Activated naive CD4-positive, alpha-beta T cell treated with anti-CD3 and anti-CD28 coated beads, Interleukin-2, amount 50 U/mL, for 72 hours (primary cell): ENCODE measurements around the gene LTC4S. TPM values are rescaled to one million over a fixed set of nuclear protein-coding genes. Genes with fewer than 3 reads are reported as not detected.

Source experiments
- ATAC-seq, 2 donors: fragments of 150-1000 bp; cut with Tn5 transposase; 2 replicates each; pipeline ENCODE4 v1.10.0; 2021; ENCODE audit warnings: mild to moderate bottlenecking in 2 of 2, moderate library complexity in 2 of 2
- DNase-seq, 2 donors: peaks; one replicate each; pipeline ENCODE4 v3.0.0; 2021 to 2022; ENCODE audit warnings: low spot score in 2 of 2
- H3K27ac Mint-ChIP-seq, 2 donors: one replicate each; pipeline ENCODE4 v1.8.0; 2022; ENCODE audit warnings: mild to moderate bottlenecking in 2 of 2, mixed read lengths in 2 of 2
- H3K36me3 Mint-ChIP-seq, 2 donors: one replicate each; pipeline ENCODE4 v1.8.0; 2022; ENCODE audit warnings: mixed read lengths in 2 of 2
- H3K9me3 Mint-ChIP-seq, 2 donors: one replicate each; pipeline ENCODE4 v1.8.0; 2022; ENCODE audit warnings: mixed read lengths in 2 of 2
- total RNA-seq, 2 donors: library from RNA; stranded (reverse); gene quantifications; one replicate each; pipeline ENCODE4 v1.2.3, GENCODE V29; 2022

Gene LTC4S
- total RNA-seq, 2 donors from 2014 or later: 0.52 to 1.1 TPM

DNA sequence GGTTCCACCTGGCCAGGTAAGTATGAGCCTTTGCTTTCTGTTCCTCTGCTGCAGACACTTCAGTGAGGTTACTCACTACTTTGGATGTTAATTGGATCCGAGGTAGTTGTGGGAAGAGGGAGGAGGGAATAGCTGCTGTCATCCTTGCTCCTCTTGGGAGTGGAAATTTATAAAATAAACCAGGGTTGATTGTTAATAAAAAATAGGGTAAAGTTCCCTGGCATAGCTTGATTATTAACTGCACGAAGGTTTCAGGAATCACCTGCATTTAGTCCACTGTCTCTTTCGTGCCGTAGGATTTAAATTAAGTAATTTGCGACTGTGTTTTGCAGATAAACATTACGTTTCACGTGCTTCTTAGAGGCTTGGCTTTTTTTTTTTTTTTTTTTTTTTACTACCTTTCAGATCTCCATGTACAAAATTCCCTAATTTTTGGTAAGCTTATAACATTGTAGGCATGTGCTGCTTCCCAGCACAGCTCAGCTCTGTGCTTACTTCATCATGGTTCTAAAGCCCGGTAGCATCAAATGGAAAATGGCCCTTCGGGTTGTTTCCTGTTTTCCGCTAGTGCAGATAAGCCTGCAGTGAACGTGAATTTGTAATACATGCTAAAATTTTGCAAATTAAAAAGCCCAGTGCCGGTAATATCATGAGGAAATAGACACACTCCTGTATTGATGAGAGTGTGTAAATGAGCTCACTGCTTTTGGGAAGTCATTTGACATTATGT lies 26.9 kb upstream of the LTC4S start:
- Mint-ChIP-seq H3K27ac (peak overlapping the region in 1 of 2 donors; percentile 64), H3K36me3 (peaks cover 0 to 12% of the 10 kb centered on the region in 2 donors), H3K9me3 (no peaks in the 10 kb centered on the region)
- ATAC-seq (no peak), DNase-seq (no peak)

- peaks cover 0 to 12% of the 10 kb centered on the region in 2 donors for H3K36me3 Mint-ChIP-seq
- ATAC-seq (no peak), DNase-seq (no peak)
- H3K27ac Mint-ChIP-seq: peak overlapping the region in 1 of 2 donors; percentile 90
- no peaks in the 10 kb centered on the region for H3K9me3 Mint-ChIP-seq
Observed at GRCh38 chr5:179767496-179768100, 26.2 kb upstream of the LTC4S start.

- Mint-ChIP-seq H3K36me3 (peaks cover 7 to 20% of the 10 kb centered on the region in 2 donors), H3K27ac (peak overlapping the region; percentile 51 to 90), H3K9me3 (no peaks in the 10 kb centered on the region)
- peak; percentile 82 to 97 for ATAC-seq
- peak in 1 of 2 donors; percentile 19 for DNase-seq
Observed at GRCh38 chr5:179768326-179769085, 25.3 kb upstream of the LTC4S start.

DNA sequence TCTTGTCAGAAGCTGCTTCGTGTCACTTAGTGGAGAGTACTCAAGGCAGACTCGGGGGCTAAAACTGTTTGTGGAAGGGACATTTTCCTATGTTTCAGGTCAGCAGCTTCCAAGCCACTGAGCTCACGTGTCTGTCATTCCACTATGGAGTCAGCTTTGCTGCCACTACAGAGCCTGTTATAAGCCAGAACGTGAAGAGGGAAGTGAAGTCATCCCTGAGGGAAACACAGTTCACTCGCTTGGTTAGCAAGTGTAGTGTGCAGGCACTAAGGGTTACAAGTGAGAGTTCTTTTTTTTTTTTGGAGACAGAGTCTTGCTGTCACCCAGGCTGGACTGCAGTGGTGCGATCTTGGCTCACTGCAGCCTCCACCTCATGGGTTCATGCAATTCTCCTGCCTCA lies 24.5 kb upstream of the LTC4S start:
- no peak for DNase-seq
- no peak for ATAC-seq
- Mint-ChIP-seq H3K27ac (peak overlapping the region; percentile 51 to 85), H3K36me3 (peaks cover 12 to 20% of the 10 kb centered on the region in 2 donors), H3K9me3 (no peaks in the 10 kb centered on the region)

GRCh38 chr5:179769796-179770195 lies 24.0 kb upstream of the LTC4S start:
- DNase-seq (no peak), ATAC-seq (no peak)
- Mint-ChIP-seq H3K9me3 (no peaks in the 10 kb centered on the region), H3K27ac (peak overlapping the region in 1 of 2 donors; percentile 61), H3K36me3 (peaks cover 12 to 20% of the 10 kb centered on the region in 2 donors)

GRCh38 chr5:179771311-179771895 lies 22.4 kb upstream of the LTC4S start:
- H3K36me3 Mint-ChIP-seq: peaks cover 12 to 15% of the 10 kb centered on the region in 2 donors
- DNase-seq (no peak), ATAC-seq (no peak)
- H3K9me3 Mint-ChIP-seq: no peaks in the 10 kb centered on the region
- H3K27ac Mint-ChIP-seq: peak overlapping the region in 1 of 2 donors; percentile 85

DNA sequence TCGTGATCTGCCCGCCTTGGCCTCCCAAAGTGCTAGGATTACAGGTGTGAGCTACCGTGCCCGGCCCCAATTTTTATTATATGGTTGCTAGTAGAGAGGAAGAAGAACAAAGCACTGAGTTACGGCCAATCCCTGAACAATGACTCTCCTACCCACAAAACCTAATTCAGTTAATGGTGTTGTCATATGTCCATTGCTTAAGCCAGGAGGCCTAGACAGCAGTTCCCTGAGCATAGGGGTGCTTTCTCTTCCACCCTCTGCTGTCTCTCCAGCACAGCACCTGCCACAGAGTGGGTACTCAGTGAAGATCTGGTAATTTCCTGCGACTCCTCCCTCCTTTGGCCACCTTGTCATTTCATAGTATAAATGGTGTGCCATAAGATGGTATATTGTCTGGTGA lies 21.4 kb upstream of the LTC4S start:
- DNase-seq (no peak), ATAC-seq (no peak)
- Mint-ChIP-seq H3K36me3 (peaks cover 12 to 15% of the 10 kb centered on the region in 2 donors), H3K9me3 (no peaks in the 10 kb centered on the region), H3K27ac (peak overlapping the region in 1 of 2 donors; percentile 85)

DNA sequence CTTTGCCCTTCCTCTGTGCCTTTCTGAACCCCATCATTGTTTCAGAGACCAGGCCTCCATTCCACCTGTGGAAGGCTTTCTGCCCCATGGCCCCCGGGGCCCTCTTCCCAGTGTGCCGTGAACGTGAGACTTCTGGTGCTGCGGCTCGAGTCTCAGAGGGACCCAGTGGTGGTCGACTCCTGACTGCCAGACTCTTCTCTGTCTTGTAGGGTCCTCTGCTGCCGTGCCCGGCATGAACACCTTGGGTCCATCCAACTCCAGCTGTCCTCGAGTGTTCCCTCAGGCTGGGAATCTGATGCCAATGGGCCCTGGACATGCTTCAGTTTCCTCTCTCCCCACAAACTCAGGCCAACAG lies 20.1 kb upstream of the LTC4S start:
- H3K27ac Mint-ChIP-seq: peak overlapping the region in 1 of 2 donors; percentile 61
- no peaks in the 10 kb centered on the region for H3K9me3 Mint-ChIP-seq
- DNase-seq (no peak), ATAC-seq (no peak)
- H3K36me3 Mint-ChIP-seq: peaks cover 12 to 15% of the 10 kb centered on the region in 2 donors

DNA sequence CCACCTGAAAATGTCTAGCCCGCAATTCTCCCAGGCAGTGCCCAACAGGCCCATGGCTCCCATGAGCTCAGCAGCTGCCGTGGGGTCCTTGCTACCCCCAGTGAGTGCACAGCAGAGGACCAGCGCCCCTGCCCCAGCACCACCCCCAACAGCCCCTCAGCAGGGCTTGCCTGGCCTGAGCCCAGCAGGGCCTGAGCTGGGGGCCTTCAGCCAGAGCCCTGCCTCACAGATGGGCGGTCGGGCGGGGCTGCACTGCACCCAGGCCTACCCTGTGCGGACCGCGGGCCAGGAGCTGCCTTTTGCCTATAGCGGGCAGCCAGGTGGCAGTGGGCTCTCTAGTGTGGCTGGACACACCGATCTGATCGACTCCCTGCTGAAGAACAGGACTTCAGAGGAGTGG lies 19.3 kb upstream of the LTC4S start:
- Mint-ChIP-seq H3K9me3 (no peaks in the 10 kb centered on the region), H3K36me3 (peaks cover 7 to 12% of the 10 kb centered on the region in 2 donors), H3K27ac (no peak overlapping the region)
- no peak for ATAC-seq
- DNase-seq: no peak

DNA sequence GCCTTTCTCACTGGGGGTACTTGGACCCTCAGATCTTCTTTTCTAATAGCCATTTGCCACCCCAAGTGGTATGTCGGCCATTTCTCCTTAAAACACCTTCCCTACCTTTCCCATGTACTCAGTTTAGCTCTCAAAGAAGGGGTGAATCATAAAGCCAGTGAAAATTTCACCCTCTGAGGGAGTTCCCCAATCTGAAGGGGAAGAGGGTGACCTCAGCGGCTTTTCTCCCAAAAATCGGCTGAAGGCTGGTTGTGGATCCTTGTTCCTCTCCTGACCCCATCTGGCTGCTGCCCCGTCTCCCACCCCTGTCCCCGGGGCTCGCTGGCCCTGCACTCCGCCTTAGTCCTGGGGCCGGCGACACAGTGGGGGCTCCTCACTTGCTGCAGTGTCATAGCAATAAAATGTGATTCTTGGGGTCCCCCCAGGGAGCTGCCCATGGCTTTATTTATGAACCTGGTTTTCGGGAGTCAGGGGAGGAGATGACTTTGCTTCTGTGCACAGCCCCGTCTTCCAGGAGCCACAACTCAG lies 17.3 kb upstream of the LTC4S start:
- DNase-seq: no peak
- ATAC-seq: peak in 1 of 2 donors; percentile 29
- Mint-ChIP-seq H3K36me3 (peaks cover 7 to 12% of the 10 kb centered on the region in 2 donors), H3K27ac (no peak overlapping the region), H3K9me3 (no peaks in the 10 kb centered on the region)

DNA sequence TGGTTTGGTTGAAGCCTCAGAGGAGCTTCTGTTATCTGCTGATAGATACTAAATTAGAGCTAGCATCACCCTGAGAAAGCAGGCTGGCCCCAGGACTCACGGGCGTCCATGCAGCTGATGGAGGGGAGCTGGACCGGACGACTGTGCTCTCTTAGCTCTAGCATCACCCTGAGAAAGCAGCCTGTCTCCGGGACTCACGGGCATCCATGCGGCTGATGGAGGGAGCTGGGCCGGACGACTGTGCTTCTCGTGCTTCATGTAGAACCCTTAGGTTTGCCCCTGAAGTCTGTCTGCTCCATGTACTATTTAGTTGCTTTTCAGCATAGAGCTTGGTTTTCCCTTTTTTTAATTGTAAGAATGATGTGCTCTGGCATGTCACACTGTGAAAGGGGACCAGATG lies 16.3 kb upstream of the LTC4S start:
- Mint-ChIP-seq H3K36me3 (peaks cover 7 to 12% of the 10 kb centered on the region in 2 donors), H3K27ac (no peak overlapping the region), H3K9me3 (no peaks in the 10 kb centered on the region)
- no peak for ATAC-seq
- DNase-seq: no peak

GRCh38 chr5:179777909-179778308 lies 15.9 kb upstream of the LTC4S start:
- Mint-ChIP-seq H3K9me3 (no peaks in the 10 kb centered on the region), H3K27ac (no peak overlapping the region), H3K36me3 (peaks cover 5 to 11% of the 10 kb centered on the region in 2 donors)
- ATAC-seq (no peak), DNase-seq (no peak)

DNA sequence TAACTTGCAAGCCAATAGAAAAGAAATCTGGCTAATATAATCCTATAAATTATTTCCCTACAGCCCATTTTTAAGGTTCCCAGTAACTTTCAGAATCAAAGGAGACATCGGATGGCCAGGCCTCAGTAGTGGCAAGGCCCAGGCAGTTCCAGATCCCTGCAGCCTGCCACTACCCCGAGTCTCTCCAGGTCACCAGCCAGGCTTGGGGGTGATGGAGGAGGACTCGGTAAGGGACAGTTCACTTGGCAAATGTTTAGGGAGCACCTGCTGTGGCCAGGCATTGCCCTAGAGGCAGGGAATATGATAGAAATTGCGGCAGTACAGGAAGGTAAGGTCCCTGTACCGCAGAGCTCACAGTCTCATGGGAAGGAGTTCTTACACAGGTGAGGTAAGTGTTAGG lies 15.2 kb upstream of the LTC4S start:
- peak overlapping the region in 1 of 2 donors; percentile 68 for H3K27ac Mint-ChIP-seq
- ATAC-seq (no peak), DNase-seq (no peak)
- peaks cover 0 to 4% of the 10 kb centered on the region in 2 donors for H3K36me3 Mint-ChIP-seq
- no peaks in the 10 kb centered on the region for H3K9me3 Mint-ChIP-seq

DNA sequence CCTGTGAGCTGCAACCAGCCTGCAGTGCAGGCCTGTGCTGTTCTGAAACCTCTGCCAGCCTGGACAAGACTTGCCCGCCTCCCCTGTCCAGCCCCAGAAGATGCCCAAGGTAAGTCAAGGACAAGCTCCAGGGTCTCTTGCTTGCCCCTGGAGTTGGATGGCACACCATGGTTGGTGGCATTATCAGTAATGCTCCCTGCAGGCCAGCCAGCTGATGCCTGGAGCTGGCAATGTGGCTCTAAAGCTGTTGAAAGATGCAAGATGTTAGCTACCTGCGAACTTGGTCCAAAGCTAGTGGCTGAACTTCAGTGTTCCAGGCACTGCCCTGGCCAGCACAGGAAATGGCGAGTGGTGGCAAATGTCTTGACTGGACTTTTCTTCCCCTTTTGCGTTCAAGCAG lies 14.0 kb upstream of the LTC4S start:
- Mint-ChIP-seq H3K36me3 (no peaks in the 10 kb centered on the region), H3K9me3 (no peaks in the 10 kb centered on the region), H3K27ac (no peak overlapping the region)
- no peak for DNase-seq
- ATAC-seq: no peak

GRCh38 chr5:179780362-179780761 lies 13.4 kb upstream of the LTC4S start:
- H3K27ac Mint-ChIP-seq: no peak overlapping the region
- no peaks in the 10 kb centered on the region for H3K36me3 Mint-ChIP-seq
- ATAC-seq (no peak), DNase-seq (no peak)
- no peaks in the 10 kb centered on the region for H3K9me3 Mint-ChIP-seq

- Mint-ChIP-seq H3K36me3 (no peaks in the 10 kb centered on the region), H3K9me3 (no peaks in the 10 kb centered on the region), H3K27ac (peak overlapping the region in 1 of 2 donors; percentile 39)
- ATAC-seq (no peak), DNase-seq (no peak)
Observed at GRCh38 chr5:179781846-179782245, 11.9 kb upstream of the LTC4S start.

- ATAC-seq (no peak), DNase-seq (no peak)
- peak overlapping the region in 1 of 2 donors; percentile 50 for H3K27ac Mint-ChIP-seq
- H3K9me3 Mint-ChIP-seq: no peaks in the 10 kb centered on the region
- H3K36me3 Mint-ChIP-seq: no peaks in the 10 kb centered on the region
Observed at GRCh38 chr5:179783128-179783527, 10.7 kb upstream of the LTC4S start.
